GM21737 (cell line): Measurements from ENCODE around the gene C4orf51.

Source experiments
- ATAC-seq: cut with Tn5 transposase; IDR thresholded peaks from one replicate; pipeline ENCODE4 v1.9.1; 2021; ENCODE audit warnings: mild to moderate bottlenecking, moderate library complexity; ENCODE audit not compliant: unreplicated experiment

Gene C4orf51

GRCh38 chr4:145755802-145756201 lies 75.9 kb downstream of the C4orf51 start:
- ATAC-seq = no peak

DNA sequence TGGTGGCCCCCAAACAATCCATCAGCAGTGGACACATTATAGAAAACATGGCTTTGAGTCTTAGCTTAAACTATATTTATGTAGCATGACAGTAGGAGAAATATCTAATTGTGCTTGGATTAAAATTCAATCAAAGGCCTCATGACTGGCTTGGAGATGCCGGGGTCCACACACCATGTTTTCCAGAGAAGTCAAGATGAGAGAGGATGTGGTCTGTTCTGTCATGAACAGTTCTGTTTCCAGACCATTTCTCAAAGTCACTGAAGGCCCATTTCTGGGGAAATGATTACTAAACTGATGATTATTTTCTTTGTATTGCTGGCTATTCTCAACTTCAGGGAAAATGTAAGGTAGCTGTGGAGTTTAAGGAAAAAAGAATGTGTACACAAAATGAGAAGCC lies 76.3 kb downstream of the C4orf51 start:
- ATAC-seq = no peak

DNA sequence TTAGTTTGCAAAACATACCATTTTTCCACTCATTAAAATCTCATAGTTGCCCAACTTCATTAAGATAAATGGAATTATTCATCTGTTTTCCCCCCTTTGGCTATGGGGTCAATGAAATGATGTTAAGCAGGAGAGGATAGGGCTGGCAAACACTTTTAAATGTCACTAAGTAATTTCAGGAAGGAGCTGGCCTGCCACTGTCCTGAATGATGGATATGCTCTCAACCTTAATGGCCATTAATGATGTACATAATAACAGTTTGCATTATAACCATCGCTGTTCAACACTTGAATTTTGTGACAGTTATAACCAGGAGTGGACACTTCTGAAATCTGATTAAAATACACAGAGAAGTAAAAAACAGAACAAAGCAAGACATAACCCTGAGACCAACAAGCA lies 77.2 kb downstream of the C4orf51 start:
- no peak for ATAC-seq

- no peak for ATAC-seq
These were observed 80.2 kb downstream of the C4orf51 start for GRCh38 chr4:145760176-145760575.

GRCh38 chr4:145760961-145761929 lies 81.3 kb downstream of the C4orf51 start:
- ATAC-seq = no peak

DNA sequence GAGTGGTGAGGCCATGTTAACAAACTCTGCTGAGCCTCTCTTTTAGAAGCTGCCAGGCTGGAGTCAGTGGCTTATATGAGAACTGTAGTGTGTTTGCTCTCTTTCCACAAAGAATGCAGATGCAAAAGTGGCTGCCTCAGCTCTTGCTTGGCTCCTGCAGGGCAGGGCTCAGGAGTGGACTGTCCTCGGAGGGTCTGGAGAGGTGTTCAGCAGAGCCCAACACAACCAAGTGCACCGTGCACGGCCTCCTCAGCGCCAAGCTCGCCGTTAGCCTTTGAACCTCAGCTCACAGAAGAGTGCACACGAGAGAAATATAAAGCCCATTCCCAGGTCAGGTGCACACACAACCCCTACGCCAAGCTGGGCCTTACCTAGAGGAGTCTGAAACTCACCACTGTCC lies 82.8 kb downstream of the C4orf51 start:
- no peak for ATAC-seq

GRCh38 chr4:145763399-145763798 lies 83.5 kb downstream of the C4orf51 start:
- no peak for ATAC-seq

DNA sequence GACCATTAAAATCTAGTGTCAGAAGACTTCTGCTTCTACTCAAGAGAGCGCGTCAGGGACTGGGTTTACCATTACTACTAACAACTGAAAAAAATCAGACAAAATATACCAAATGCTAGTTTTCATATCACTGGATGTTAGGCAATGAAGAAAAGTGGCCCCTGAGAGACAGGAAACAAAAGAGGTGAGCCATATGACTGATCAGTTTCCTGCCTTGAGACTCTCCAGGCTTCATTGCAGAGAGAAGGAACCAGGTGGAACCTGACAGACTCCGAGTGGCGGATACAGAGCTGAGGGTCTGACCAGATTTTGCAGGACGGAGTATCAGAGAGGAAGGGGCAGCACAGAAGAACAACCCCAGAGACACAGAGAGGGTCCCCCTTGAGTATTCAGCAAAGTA lies 86.3 kb downstream of the C4orf51 start:
- ATAC-seq = no peak

DNA sequence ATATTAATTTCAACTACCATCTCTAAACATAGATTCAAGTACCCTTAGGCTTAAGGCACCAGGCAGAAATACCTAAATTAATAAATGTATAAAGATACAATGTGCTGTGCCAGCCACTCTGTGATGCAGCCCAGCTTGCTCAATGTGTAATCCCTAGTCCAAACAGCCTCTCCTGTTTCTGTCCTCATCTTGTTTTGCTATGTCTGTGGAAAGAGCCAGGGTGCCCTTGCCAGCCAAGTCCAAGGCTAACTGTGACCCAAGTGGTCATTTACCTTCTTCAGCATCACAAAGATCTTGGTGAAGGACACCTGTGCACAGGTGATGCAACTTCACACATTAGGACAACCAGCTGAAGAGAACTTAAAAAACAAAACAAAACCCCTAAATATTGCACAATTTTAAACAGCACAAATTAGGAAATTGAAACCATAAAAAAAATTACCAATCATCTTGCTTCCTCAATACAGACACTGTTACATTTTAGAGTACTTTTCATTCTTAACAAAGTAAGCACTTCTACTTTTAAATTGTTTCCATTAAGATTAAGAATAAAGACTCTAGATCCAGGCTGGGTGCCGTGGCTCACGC lies 89.6 kb downstream of the C4orf51 start:
- no peak for ATAC-seq

DNA sequence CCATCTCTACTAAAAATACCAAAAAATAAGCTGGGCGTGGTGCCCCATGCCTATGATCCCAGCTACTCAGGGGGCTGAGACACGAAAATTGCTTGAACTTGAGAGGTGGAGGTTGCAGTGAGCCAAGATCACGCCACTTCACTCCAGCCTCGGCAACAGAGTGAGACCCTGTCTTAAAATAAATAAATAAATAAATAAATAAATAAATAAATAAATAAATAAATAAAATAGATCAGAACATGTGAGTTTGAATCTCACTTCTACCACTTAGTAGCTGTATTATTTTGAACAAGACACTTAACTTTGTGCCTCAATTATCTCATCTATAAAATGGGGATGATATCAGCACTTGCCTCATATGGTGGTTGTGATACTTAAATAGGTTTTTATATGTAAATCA lies 90.2 kb downstream of the C4orf51 start:
- no peak for ATAC-seq

DNA sequence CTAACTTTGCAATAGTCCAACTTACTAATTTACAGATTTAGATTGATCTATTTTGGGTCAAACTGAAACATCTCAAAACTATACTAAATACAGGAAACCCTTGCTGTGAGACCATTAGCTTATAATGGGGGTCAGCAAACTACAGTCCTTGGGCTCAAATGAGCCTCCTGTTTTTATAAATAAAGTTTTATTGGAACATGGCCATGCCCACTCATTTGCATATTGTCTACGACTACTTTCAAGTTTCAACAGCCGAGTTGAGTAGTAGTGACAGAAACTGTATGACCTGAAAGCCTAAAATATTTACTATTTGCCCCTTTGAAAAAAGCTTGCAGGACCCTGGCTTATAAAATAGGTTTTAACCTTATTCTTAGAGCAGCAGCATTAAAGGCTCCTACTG lies 92.4 kb downstream of the C4orf51 start:
- ATAC-seq = no peak

DNA sequence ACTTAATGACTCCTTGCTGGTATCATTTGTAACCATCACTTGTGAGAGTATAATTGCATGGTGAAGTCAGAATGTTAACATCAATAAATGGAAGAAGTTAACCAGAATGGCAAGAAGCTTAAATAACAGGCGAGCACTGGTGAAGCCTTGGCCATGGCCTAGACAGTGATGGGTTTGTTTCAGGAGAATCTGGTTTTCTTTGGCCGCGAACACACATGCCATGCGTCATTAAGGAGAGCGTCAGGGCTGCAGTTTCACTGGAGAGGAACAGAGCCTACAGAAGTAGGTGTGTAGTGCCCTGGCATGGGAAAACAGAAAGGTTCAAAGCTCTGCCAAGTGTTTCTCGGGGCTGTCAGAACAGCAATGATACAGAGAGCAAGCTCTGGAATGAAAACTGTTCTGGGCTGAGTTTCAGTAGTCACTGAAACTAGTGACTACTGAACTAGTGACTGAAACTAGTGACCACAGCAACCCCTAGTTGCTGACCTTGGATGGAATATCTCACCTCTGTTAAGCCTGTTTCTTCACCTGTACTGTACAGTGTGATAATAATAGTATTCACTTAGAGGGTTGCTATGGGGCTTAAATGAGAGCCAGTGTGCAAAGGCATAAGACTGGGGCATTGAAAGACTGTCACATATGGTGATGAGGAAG lies 93.8 kb downstream of the C4orf51 start:
- peak; percentile 86 for ATAC-seq

DNA sequence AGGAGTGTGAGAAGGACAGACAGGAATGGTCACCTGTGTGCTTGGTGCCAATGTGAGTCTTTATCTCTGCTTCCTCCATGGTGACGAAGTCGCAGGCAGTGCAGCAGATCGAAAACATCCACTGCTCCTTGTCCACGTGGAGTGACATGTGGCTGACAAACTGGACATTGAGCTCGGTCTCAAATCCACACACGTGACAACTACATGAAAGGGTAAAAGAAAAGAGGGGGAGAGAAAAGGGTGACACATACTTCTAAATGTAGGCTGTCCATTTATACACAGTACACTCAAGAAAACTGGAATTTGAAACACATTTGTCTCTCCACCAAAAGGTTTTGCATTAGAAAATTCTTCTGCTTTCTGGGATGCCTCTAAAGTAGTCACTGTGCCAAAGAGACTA lies 94.5 kb downstream of the C4orf51 start:
- ATAC-seq = no peak

- ATAC-seq = no peak
These were observed 95.5 kb downstream of the C4orf51 start for GRCh38 chr4:145775406-145775805.

GRCh38 chr4:145776208-145776607 lies 96.3 kb downstream of the C4orf51 start:
- ATAC-seq = no peak

DNA sequence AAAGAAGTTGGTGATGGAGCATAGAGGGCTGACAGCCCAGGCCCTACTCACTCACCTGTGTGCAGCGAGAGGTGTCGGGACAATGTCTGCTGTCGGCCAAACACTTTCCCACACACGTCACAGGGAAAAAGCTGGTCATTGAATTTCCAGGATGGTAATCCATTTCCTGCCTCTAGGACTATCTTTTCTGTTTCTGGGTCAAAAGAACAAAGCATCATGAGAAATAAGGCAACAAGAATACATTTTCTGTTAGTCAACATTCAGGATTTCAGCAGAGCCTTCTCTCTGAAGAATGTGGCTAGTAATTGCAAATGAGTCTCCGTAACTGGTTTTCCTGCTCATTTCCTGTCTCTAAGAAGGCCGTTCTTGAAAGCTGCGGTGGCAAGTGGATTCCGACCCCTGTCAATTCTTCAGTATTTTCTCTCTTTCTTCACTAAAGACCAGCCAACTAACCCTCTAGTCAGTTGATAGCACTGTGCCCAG lies 99.4 kb downstream of the C4orf51 start:
- ATAC-seq = no peak

DNA sequence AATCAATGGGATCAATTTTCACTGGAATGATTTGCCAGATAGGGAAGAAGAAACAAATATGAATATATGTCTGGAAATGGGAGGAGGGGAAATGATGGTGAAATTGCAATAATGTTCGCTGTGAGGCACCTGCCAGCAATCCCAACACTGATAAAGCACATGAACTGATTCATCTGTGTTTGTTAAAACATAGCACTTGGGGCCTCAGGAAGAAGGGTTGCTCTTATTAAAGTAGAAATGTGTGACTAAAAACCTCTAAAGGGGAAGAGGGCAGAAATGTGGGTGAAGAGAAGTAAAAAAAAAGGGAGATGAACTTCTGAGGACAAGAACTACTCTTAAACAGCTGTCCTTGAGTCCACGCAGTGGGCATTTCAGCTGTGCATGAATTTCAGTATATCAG lies 101.4 kb downstream of the C4orf51 start:
- no peak for ATAC-seq
